ENCODE data around the gene NEK11. TPM values are rescaled to one million over a fixed set of nuclear protein-coding genes. Genes with fewer than 3 reads are reported as not detected.

The NEK11 gene
- total RNA-seq, 1 experiment from 2014 or later = 9.5 TPM

GRCh38 chr3:131381445-131382291 is 355.0 kb downstream of the NEK11 start, which contains the start of gene NUDT16:
Gene NUDT16, plus strand, starts transcription at chr3:131381774. Its CDS starts 31 bp downstream, at chr3:131381805.
- ChIA-PET CTCF (no interaction called here), POLR2A (interaction anchor here (0.5 kb wide), 1 partner anchor 517 kb away, joined by 12 read pairs; no protein-coding TSS in a partner anchor)
- H3K36me3 ChIP-seq (ENCODE audit: control insufficient read depth, insufficient read depth, low read length) = no peaks in the 10 kb centered on the region
- peak within 1 kb of the TSS; percentile 90 to 92 for H3K4me3 ChIP-seq (ENCODE audit: low read depth in 2 of 2, low read length in 2 of 2)
- H3K9me3 ChIP-seq (ENCODE audit: control insufficient read depth, insufficient read depth, low read depth, low read length) = no peaks in the 10 kb centered on the region
- H3K27ac ChIP-seq (ENCODE audit: low read length) = peak within 1 kb of the TSS; percentile 85
- TF ChIP-seq POLR2AphosphoS5 (IDR thresholded peaks at IDR 0.05; ENCODE audit: low read depth, low read length) = peak; percentile 43; the same call in 1 of the 2 replicates
- 0 out of 2 replicates have a peak, but pooled peaks have one; percentile 77 for TF ChIP-seq SIN3A (IDR thresholded peaks at IDR 0.05; ENCODE audit: borderline replicate concordance, insufficient read depth, low read depth, low read length)
- TF ChIP-seq CTCF (IDR thresholded peaks at IDR 0.05) = no peak
- intact Hi-C loops (cut with micrococcal nuclease; ENCODE audit: unreplicated experiment) (no loop called here), in situ Hi-C loops (cut with HindIII; ENCODE audit: low pct_unique_long_range_greater_than_20kb, low sequenced_read_pairs) (no loop called here)
- peaks cover 6% of the 10 kb centered on the region for H3K4me1 ChIP-seq (ENCODE audit: control insufficient read depth, insufficient read depth, low read length)
- no peaks in the 10 kb centered on the region for H3K27me3 ChIP-seq (ENCODE audit: control insufficient read depth, insufficient read depth, low read length)
- no TSS peak for BruUV-seq (replicated peaks)
- ATAC-seq = peak; percentile 100
- peak; percentile 92 for DNase-seq (ENCODE audit: low read depth, low spot score)

- TF ChIP-seq TCF7L2 (IDR thresholded peaks at IDR 0.05; ENCODE audit: low read depth, low read length) (no peak), SIN3A (IDR thresholded peaks at IDR 0.05; ENCODE audit: borderline replicate concordance, insufficient read depth, low read depth, low read length) (no peak), POLR2AphosphoS5 (IDR thresholded peaks at IDR 0.05; ENCODE audit: low read depth, low read length) (no peak), REST (IDR thresholded peaks at IDR 0.05; ENCODE audit: insufficient read depth in 1 of 2, low read depth in 2 of 2, low read length in 1 of 2) (no peak), CTCF (IDR thresholded peaks at IDR 0.05) (no peak)
- H3K27ac ChIP-seq (ENCODE audit: low read length) = no peak overlapping the region
- H3K4me3 ChIP-seq (ENCODE audit: low read depth in 2 of 2, low read length in 2 of 2) = no peak overlapping the region
- CTCF ChIA-PET = no interaction called here
- no peaks in the 10 kb centered on the region for H3K9me3 ChIP-seq (ENCODE audit: control insufficient read depth, insufficient read depth, low read depth, low read length)
- intact Hi-C loops (cut with micrococcal nuclease; ENCODE audit: unreplicated experiment) = no loop called here
- peaks cover 6% of the 10 kb centered on the region for H3K4me1 ChIP-seq (ENCODE audit: control insufficient read depth, insufficient read depth, low read length)
- in situ Hi-C loops (cut with HindIII; ENCODE audit: low pct_unique_long_range_greater_than_20kb, low sequenced_read_pairs) = no loop called here
- no peak for DNase-seq (ENCODE audit: low read depth, low spot score)
- no peak for ATAC-seq
- no peaks in the 10 kb centered on the region for H3K36me3 ChIP-seq (ENCODE audit: control insufficient read depth, insufficient read depth, low read length)
- POLR2A ChIA-PET = no interaction called here
- no TSS peak for BruUV-seq (replicated peaks)
- no peaks in the 10 kb centered on the region for H3K27me3 ChIP-seq (ENCODE audit: control insufficient read depth, insufficient read depth, low read length)
These were observed 359.9 kb downstream of the NEK11 start for GRCh38 chr3:131386429-131387165.

Data from Panc1 (cell line).